ES-I3 (cell line): ENCODE results near the gene DIP2C.

Source experiments
- H3K36me3 ChIP-seq: 2 replicates; pipeline ENCODE4 v1.6.1; 2013; ENCODE audit warnings: mild to moderate bottlenecking, low read length, control low read depth, moderate library complexity; ENCODE audit not compliant: insufficient read depth
- H3K4me1 ChIP-seq: 2 replicates; pipeline ENCODE4 v1.6.1; 2013; ENCODE audit warnings: mild to moderate bottlenecking, control low read depth, low read length; ENCODE audit not compliant: insufficient read depth
- H3K9ac ChIP-seq: 2 replicates; pipeline ENCODE4 v1.6.1; 2013; ENCODE audit warnings: low read depth, mild to moderate bottlenecking, low read length, moderate library complexity
- H3K9me3 ChIP-seq: 2 replicates; pipeline ENCODE4 v1.6.1; 2013; ENCODE audit warnings: mild to moderate bottlenecking, low read length, moderate library complexity; ENCODE audit not compliant: control insufficient read depth, insufficient read depth

The DIP2C gene

GRCh38 chr10:677038-677437, 12.4 kb downstream of the DIP2C start:
- Histone ChIP-seq H3K9ac (no peak overlapping the region), H3K9me3 (no peaks in the 10 kb centered on the region)

GRCh38 chr10:676178-676577, 13.3 kb downstream of the DIP2C start:
- no peak overlapping the region for H3K9ac ChIP-seq
- H3K4me1 ChIP-seq, result no peaks in the 10 kb centered on the region
- H3K9me3 ChIP-seq, result no peaks in the 10 kb centered on the region
- H3K36me3 ChIP-seq, result no peaks in the 10 kb centered on the region

More at GRCh38 chr10:677038-677437, 12.4 kb downstream of the DIP2C start:
- Histone ChIP-seq H3K36me3 (no peaks in the 10 kb centered on the region), H3K4me1 (no peaks in the 10 kb centered on the region)

- Histone ChIP-seq H3K4me1 (no peaks in the 10 kb centered on the region), H3K9me3 (no peaks in the 10 kb centered on the region), H3K9ac (no peak overlapping the region), H3K36me3 (no peaks in the 10 kb centered on the region)
These were observed 13.9 kb downstream of the DIP2C start for GRCh38 chr10:675532-675931.

GRCh38 chr10:673492-673891, 16.0 kb downstream of the DIP2C start:
- Histone ChIP-seq H3K9ac (no peak overlapping the region), H3K4me1 (no peaks in the 10 kb centered on the region), H3K36me3 (no peaks in the 10 kb centered on the region), H3K9me3 (no peaks in the 10 kb centered on the region)

GRCh38 chr10:672992-673391, 16.5 kb downstream of the DIP2C start:
- H3K36me3 ChIP-seq, result no peaks in the 10 kb centered on the region
- H3K9ac ChIP-seq, result no peak overlapping the region
- H3K9me3 ChIP-seq, result no peaks in the 10 kb centered on the region
- H3K4me1 ChIP-seq, result no peaks in the 10 kb centered on the region

- no peaks in the 10 kb centered on the region for H3K4me1 ChIP-seq
- H3K36me3 ChIP-seq, result no peaks in the 10 kb centered on the region
- no peaks in the 10 kb centered on the region for H3K9me3 ChIP-seq
- no peak overlapping the region for H3K9ac ChIP-seq
These were observed 17.3 kb downstream of the DIP2C start for GRCh38 chr10:672203-672602.

- Histone ChIP-seq H3K36me3 (no peaks in the 10 kb centered on the region), H3K4me1 (no peaks in the 10 kb centered on the region), H3K9ac (no peak overlapping the region), H3K9me3 (no peaks in the 10 kb centered on the region)
These were observed 18.5 kb downstream of the DIP2C start for GRCh38 chr10:670990-671389.

GRCh38 chr10:670038-670437, 19.4 kb downstream of the DIP2C start:
- Histone ChIP-seq H3K4me1 (no peaks in the 10 kb centered on the region), H3K9ac (no peak overlapping the region), H3K36me3 (no peaks in the 10 kb centered on the region), H3K9me3 (no peaks in the 10 kb centered on the region)

- no peaks in the 10 kb centered on the region for H3K4me1 ChIP-seq
- H3K9ac ChIP-seq, result no peak overlapping the region
- H3K36me3 ChIP-seq, result no peaks in the 10 kb centered on the region
- no peaks in the 10 kb centered on the region for H3K9me3 ChIP-seq
These were observed 20.5 kb downstream of the DIP2C start for GRCh38 chr10:668786-669485.

GRCh38 chr10:667602-668143, 21.8 kb downstream of the DIP2C start:
- Histone ChIP-seq H3K4me1 (no peaks in the 10 kb centered on the region), H3K9me3 (no peaks in the 10 kb centered on the region), H3K9ac (no peak overlapping the region), H3K36me3 (no peaks in the 10 kb centered on the region)

GRCh38 chr10:667096-667495, 22.4 kb downstream of the DIP2C start:
- H3K9me3 ChIP-seq, result no peaks in the 10 kb centered on the region
- no peak overlapping the region for H3K9ac ChIP-seq
- H3K4me1 ChIP-seq, result no peaks in the 10 kb centered on the region
- no peaks in the 10 kb centered on the region for H3K36me3 ChIP-seq

- H3K36me3 ChIP-seq, result no peaks in the 10 kb centered on the region
- H3K4me1 ChIP-seq, result 0 out of 2 replicates have a peak, but pooled peaks cover 5% of the 10 kb centered on the region
- H3K9me3 ChIP-seq, result no peaks in the 10 kb centered on the region
- H3K9ac ChIP-seq, result no peak overlapping the region
These were observed 23.0 kb downstream of the DIP2C start for GRCh38 chr10:666237-667012.

GRCh38 chr10:665579-666091, 23.8 kb downstream of the DIP2C start:
- Histone ChIP-seq H3K4me1 (0 out of 2 replicates have a peak, but pooled peaks cover 5% of the 10 kb centered on the region), H3K36me3 (no peaks in the 10 kb centered on the region), H3K9ac (no peak overlapping the region), H3K9me3 (no peaks in the 10 kb centered on the region)

GRCh38 chr10:664893-665292, 24.6 kb downstream of the DIP2C start:
- Histone ChIP-seq H3K4me1 (0 out of 2 replicates have a peak, but pooled peaks cover 5% of the 10 kb centered on the region), H3K9me3 (no peaks in the 10 kb centered on the region), H3K36me3 (no peaks in the 10 kb centered on the region), H3K9ac (no peak overlapping the region)
